HFF-Myc (cell line): ENCODE data around the gene PROSER2.

Experiments
- DNase-seq: peaks from one replicate; pipeline ENCODE4 v3.0.0-alpha.2; 2011; ENCODE audit warnings: low read depth; ENCODE audit errors: extremely low read depth
- H3K4me3 ChIP-seq: replicated peaks from 2 replicates; pipeline ENCODE4 v1.5.1; 2011; ENCODE audit warnings: low read depth, mild to moderate bottlenecking, control low read depth, low read length
- TF ChIP-seq, protein P1 (sequence below): IDR thresholded peaks from 2 replicates; pipeline ENCODE4 v1.5.1; 2012; ENCODE audit warnings: mild to moderate bottlenecking, low read depth, low read length, control low read depth; ENCODE audit errors: missing control alignments

The PROSER2 gene

GRCh38 chr10:11832042-11832441 lies 8.9 kb downstream of the PROSER2 start:
- DNase-seq: no peak
- H3K4me3 ChIP-seq: no peak overlapping the region
- TF ChIP-seq, protein P1, sequence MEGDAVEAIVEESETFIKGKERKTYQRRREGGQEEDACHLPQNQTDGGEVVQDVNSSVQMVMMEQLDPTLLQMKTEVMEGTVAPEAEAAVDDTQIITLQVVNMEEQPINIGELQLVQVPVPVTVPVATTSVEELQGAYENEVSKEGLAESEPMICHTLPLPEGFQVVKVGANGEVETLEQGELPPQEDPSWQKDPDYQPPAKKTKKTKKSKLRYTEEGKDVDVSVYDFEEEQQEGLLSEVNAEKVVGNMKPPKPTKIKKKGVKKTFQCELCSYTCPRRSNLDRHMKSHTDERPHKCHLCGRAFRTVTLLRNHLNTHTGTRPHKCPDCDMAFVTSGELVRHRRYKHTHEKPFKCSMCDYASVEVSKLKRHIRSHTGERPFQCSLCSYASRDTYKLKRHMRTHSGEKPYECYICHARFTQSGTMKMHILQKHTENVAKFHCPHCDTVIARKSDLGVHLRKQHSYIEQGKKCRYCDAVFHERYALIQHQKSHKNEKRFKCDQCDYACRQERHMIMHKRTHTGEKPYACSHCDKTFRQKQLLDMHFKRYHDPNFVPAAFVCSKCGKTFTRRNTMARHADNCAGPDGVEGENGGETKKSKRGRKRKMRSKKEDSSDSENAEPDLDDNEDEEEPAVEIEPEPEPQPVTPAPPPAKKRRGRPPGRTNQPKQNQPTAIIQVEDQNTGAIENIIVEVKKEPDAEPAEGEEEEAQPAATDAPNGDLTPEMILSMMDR: no peak

- DNase-seq: no peak
- H3K4me3 ChIP-seq: no peak overlapping the region
- TF ChIP-seq, protein P1: no peak
Measured at GRCh38 chr10:11835061-11835460, 11.9 kb downstream of the PROSER2 start.

GRCh38 chr10:11835704-11836103 lies 12.5 kb downstream of the PROSER2 start:
- H3K4me3 ChIP-seq: no peak overlapping the region
- TF ChIP-seq, protein P1: no peak
- no peak for DNase-seq

DNA sequence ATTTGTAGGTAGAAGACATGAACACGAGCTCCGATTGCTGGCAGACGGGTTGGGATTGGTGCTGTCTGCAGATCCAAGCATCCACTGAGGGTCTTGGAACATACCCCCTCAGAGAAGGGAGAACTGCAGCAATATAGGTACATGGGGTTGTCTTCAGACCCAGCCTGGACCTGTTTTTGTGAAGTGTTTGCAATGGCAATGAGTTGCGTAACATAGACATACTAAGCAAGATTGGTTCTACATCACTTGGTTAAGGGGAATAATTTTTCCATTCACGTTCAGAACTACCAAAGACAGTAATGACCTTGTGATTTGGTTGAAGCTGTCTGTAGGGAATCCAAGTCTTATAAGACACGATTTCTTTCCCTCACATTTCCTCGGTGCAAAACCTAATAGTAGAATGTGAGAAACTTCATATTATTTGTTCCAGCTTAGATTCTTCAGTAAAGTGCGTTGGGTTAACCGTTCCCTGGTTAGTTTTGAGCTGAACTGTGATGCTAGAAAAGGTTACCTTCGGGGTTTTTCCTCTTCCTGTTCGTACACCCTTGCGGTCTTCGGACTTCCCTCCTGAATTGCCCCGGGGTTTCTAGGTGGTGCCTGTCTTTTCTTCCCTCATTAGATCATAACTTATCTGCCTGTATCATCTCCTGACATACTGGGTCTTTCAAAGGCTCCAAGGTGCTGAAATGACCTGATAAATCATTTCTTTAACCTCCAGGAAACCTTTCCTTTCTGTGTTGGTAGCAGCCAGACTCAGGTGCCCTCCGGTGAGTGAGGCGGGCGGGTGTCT lies 14.4 kb downstream of the PROSER2 start:
- TF ChIP-seq, protein P1: no peak
- no peak overlapping the region for H3K4me3 ChIP-seq
- DNase-seq: no peak

DNA sequence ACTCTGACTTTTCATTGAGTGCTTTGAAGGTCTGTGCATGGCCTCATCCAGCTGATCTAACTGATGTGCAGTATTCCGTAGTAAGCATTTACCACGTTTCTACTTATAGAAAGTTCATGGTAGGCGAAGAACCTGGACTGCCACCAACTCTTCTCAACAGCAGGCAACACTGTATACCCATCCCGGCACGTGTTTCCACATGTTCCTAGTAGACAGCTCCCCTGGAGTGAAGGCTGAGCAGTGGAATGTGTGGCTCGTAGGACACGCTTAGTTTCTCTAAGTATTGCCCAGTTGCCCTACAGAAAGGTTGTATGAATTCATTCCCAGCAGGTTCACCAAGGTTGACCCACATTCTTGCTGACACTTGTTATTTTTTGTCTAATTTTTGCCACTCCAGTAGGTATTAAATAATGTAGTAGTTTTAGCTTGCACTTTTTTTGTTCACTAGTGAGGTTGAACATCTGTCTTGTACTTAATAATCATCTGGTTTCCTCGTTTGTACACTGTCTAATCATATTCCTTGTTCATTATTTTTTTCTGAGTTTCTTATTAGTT lies 15.2 kb downstream of the PROSER2 start:
- DNase-seq: no peak
- H3K4me3 ChIP-seq: no peak overlapping the region
- TF ChIP-seq, protein P1: no peak

- TF ChIP-seq, protein P1: no peak
- no peak overlapping the region for H3K4me3 ChIP-seq
- no peak for DNase-seq
Measured at GRCh38 chr10:11841375-11841774, 18.2 kb downstream of the PROSER2 start.
